SK-N-MC (cell line): ENCODE measurements around the gene B2M.

ENCODE experiments used
- EZH2 ChIP-seq: fragments of 200-600 bp; sonication (generic); IDR thresholded peaks from one replicate; pipeline ENCODE4 v1.6.1; 2017; ENCODE audit warnings: antibody characterized with exemption
- FOXP2 ChIP-seq: optimal IDR thresholded peaks from 2 replicates; pipeline ENCODE3; 2011; ENCODE audit warnings: mild to moderate bottlenecking, moderate library complexity; ENCODE audit not compliant: insufficient read depth; ENCODE audit errors: extremely low read length, control extremely low read depth

GRCh38 chr15:44666210-44667038 is 44.9 kb upstream of the B2M start:
- TF ChIP-seq EZH2, result no peak
- TF ChIP-seq FOXP2, result no peak
